NCI-H774 (cell line): Measurements from ENCODE around the gene GSTA2.
"Not testable (repeated sequence)": the region's sequence is repeated elsewhere in the genome, so short reads cannot be mapped to it uniquely, and the experiment has no call there.

Source experiments
- DNase-seq: peaks from one replicate; lab custom pipeline; 2025; lab: John Stamatoyannopoulos, UW

The GSTA2 gene

DNA sequence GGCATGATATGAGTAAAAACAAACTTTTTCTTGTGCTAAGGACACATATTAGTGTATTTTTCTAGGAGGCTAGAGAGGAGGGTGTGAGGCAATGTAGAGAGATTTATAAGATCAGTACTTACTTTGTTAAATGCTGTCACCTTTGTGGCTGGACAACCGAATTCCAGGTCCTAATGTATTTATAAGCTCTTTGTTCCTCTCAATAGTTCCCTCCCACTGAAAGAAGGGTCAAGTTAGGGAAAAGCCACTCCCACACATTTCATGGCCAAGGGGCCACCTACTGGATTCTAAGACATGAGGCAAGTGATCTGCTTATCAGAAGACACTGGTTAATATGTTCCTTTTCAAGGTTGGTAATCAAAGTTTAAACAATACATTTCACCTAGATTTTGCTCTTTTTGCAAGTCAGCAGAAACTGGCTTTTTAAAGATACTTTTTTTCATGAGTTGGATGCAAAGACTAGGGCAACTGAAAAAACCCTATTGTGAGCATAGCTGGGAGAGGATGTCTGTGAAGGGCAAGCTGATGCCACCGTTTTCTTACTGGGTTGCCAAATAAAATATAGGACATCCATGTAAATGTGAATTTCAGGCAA is at the start of gene GSTA2:
Gene GSTA2, minus strand, starts transcription at position 154 of the 595 bp plus-strand sequence. CDS start 5,528 bp downstream, outside the sequence.
- DNase-seq = not testable (repeated sequence)

DNA sequence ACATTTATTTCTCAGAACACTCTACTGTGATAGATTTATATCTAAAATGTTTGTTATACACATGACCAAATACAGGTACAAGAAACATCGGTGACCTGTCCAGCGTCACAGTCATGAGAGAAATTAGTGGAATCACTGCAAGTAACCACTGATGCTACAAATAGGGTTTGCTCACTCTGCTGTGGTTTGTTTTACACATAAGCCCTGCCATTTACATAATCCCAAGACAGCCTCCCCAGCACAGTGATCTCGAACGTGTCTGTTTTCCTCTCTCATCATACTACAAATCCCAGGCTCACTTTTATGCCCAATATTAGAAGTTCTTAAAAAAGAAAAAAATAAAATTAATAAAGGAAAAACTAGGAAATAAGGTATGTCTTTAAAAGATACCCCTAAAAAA is 46.5 kb upstream of the GSTA2 start:
- not testable (repeated sequence) for DNase-seq

GRCh38 chr6:52808660-52809059 is 45.4 kb upstream of the GSTA2 start:
- DNase-seq = no peak

GRCh38 chr6:52803668-52804255 is 40.5 kb upstream of the GSTA2 start, which contains the start of gene GSTA1:
TSS of gene GSTA1 (minus strand) at chr6:52803816. CDS start at chr6:52799267, 4,549 bp downstream.
- not testable (repeated sequence) for DNase-seq

- no peak for DNase-seq
Observed at GRCh38 chr6:52802806-52803205, 39.5 kb upstream of the GSTA2 start.

- DNase-seq = no peak
Observed at GRCh38 chr6:52801188-52801841, 38.0 kb upstream of the GSTA2 start.

- not testable (repeated sequence) for DNase-seq
Observed at GRCh38 chr6:52799272-52799671, 36.0 kb upstream of the GSTA2 start.

GRCh38 chr6:52794366-52794765 is 31.1 kb upstream of the GSTA2 start:
- DNase-seq = not testable (repeated sequence)

GRCh38 chr6:52790861-52791260 is 27.6 kb upstream of the GSTA2 start:
- DNase-seq = no peak

DNA sequence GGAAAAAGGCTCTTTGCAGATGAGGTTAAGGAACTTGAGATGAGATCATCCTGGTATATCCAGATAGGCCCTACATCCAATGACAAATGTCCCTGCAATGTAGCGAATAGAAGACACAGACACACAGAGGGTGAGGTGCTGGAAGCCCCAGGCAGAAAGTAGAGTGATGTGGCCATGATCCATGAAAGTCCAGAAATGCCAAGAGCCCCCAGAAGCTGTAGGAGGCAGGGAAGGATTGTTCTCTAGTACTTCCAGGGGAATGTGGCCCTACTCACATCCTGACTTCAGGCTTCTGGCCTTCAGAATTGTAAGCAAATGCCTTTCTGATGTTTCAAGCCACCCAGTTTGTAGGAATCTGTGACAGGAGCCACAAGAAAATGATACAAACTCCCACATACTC is 26.4 kb upstream of the GSTA2 start:
- DNase-seq = not testable (repeated sequence)

- DNase-seq = no peak
Observed at GRCh38 chr6:52788478-52788877, 25.2 kb upstream of the GSTA2 start.

GRCh38 chr6:52787917-52788316 is 24.6 kb upstream of the GSTA2 start:
- no peak for DNase-seq

DNA sequence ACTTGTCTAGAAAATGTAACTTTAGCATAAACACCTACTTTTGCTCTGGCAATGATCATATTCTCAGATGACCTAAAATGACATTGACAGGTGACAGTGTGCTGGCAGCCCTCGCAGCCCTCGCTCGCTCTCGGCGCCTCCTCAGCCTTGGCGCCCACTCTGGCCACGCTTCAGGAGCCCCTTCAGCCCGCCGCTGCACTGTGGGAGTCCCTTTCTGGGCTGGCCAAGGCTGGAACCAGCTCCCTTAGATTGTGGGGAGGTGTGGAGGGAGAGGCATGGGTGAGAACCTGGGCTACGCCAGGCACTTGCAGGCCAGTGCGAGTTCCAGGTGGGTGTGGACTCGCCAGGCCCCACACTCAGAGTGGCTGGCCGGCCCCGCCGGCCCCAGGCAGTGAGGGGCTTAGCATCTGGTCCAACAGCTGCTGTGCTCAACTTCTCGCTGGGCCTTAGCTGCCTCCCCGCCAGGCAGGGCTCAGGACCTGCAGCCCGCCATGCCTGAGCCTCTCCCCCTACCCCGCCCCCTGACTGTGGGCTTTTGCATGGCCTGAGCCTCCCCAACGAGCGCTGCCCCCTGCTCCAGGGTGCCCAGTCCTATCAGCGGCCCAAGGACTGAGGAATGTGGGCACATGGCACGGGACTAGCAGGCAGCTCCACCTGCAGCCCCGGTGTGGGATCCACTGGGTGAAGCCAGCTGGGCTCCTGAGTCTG is 23.1 kb upstream of the GSTA2 start:
- DNase-seq = no peak

DNA sequence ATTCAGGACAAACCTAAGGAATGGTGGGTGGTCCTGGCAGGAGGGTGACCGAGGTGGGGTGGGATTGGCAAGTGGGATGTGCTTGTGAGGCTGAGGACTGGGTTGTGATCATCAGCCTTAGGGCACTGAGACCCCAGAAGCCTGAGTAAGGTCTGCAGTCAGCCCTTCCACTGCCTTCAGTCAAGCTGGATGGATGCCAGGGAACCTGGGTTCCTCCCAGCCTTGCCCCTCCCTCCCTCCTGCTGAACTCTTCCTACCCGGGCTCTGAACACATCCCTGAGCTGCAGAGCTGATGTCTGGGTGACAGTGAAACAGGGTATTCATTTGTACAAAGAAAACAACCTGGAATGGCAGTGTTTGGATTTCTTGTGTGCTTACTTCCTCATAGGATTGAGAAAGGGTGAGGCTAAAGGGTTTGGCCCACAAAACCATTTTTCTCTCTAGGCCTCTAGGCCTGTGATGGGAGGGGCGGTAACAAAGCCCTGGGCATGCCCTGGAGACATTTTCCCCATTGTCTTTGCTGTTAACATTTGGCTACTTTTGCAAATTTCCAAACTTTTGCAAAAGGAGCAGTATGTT is 19.5 kb upstream of the GSTA2 start:
- not testable (repeated sequence) for DNase-seq

DNA sequence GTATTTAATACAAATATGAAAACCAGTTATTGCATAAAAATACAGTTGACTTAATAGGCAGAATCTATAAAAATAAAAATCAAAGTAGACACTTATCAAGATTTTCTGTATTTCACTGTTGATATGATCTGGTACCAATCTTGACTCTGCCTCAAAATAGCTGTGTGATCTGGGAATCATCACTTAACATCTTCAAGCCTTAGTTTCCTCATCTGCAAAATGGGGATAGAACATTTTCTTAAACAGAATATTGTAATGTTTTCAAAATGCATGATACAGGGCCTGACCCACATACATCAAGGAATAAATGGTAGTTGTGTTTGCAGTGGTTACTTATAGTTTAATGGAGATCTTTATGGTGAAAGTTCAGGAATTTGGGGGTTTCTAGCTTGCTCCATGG is 18.9 kb upstream of the GSTA2 start:
- not testable (repeated sequence) for DNase-seq

GRCh38 chr6:52779237-52779636 is 16.0 kb upstream of the GSTA2 start:
- no peak for DNase-seq

DNA sequence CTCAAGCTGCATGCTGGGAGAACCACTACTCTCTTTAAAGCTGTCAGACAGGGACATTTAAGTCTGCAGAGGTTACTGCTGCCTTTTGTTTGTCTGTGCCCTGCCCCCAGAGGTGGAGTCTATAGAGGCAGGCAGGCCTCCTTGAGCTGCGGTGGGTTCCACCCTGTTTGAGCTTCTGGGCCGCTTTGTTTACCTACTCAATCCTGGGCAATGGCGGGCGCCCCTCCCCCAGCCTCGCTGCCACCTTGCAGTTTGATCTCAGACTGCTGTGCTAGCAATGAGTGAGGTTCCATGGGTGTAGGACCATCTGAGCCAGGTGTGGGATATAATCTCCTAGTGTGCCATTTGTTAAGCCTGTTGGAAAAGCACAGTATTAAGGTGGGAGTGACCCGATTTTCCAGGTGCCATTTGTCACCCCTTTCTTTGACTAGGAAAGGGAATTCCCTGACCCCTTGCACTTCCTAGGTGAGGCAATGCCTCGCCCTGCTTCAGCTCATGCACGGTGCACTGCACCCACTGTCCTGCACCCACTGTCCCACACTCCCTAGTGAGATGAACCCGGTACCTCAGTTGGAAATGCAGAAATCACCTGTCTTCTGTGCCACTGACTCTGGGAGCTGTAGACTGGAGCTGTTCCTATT is 13.6 kb upstream of the GSTA2 start:
- not testable (repeated sequence) for DNase-seq

- not testable (repeated sequence) for DNase-seq
Observed at GRCh38 chr6:52769399-52769798, 6.1 kb upstream of the GSTA2 start.

GRCh38 chr6:52767658-52768057 is 4.4 kb upstream of the GSTA2 start:
- DNase-seq = not testable (repeated sequence)

GRCh38 chr6:52761673-52762491 is 1.4 kb downstream of the GSTA2 start:
- not testable (repeated sequence) for DNase-seq
